ENCODE data around the gene ARSB.

The ARSB gene

GRCh38 chr5:79011869-79012268 lies 26.8 kb upstream of the ARSB start:
- no peak for DNase-seq (ENCODE audit: low read depth)
- no peak for TF ChIP-seq CTCF (IDR thresholded peaks at IDR 0.05; ENCODE audit: control insufficient read depth, insufficient read depth, low read depth, low read length, missing control alignments)
- H3K4me3 ChIP-seq (ENCODE audit: control insufficient read depth, low read depth, low read length), result no peak overlapping the region

- TF ChIP-seq CTCF (IDR thresholded peaks at IDR 0.05; ENCODE audit: control insufficient read depth, insufficient read depth, low read depth, low read length, missing control alignments), result peak; percentile 28
- H3K4me3 ChIP-seq (ENCODE audit: control insufficient read depth, low read depth, low read length), result no peak overlapping the region
- peak; percentile 82 for DNase-seq (ENCODE audit: low read depth)
Measured at GRCh38 chr5:79011219-79011836, 26.2 kb upstream of the ARSB start.

DNA sequence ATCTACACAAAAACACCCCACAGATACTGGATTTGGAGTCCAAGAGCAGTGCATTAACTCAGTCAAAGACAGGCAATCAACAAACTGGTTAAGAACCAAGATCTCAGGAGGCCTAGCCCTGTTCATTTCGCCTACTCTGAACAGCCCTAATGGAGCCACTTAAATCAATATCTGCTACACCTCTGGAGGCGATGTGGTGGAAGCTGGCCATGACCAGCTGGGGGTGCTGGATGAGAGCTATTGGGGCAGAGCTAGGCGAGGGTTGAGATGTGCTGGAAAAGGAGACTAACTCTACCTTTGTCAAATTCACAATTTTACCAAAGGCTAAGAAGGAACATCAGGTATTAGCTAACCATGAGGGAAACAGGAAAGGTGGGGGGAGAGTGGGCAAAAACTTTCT lies 23.3 kb upstream of the ARSB start:
- TF ChIP-seq CTCF (IDR thresholded peaks at IDR 0.05; ENCODE audit: control insufficient read depth, insufficient read depth, low read depth, low read length, missing control alignments), result no peak
- H3K4me3 ChIP-seq (ENCODE audit: control insufficient read depth, low read depth, low read length), result no peak overlapping the region
- no peak for DNase-seq (ENCODE audit: low read depth)

- no peak for DNase-seq (ENCODE audit: low read depth)
- no peak overlapping the region for H3K4me3 ChIP-seq (ENCODE audit: control insufficient read depth, low read depth, low read length)
- TF ChIP-seq CTCF (IDR thresholded peaks at IDR 0.05; ENCODE audit: control insufficient read depth, insufficient read depth, low read depth, low read length, missing control alignments), result no peak
Measured at GRCh38 chr5:79007872-79008271, 22.8 kb upstream of the ARSB start.

- no peak for TF ChIP-seq CTCF (IDR thresholded peaks at IDR 0.05; ENCODE audit: control insufficient read depth, insufficient read depth, low read depth, low read length, missing control alignments)
- H3K4me3 ChIP-seq (ENCODE audit: control insufficient read depth, low read depth, low read length), result no peak overlapping the region
- DNase-seq (ENCODE audit: low read depth), result no peak
Measured at GRCh38 chr5:79005936-79006631, 21.0 kb upstream of the ARSB start.

DNA sequence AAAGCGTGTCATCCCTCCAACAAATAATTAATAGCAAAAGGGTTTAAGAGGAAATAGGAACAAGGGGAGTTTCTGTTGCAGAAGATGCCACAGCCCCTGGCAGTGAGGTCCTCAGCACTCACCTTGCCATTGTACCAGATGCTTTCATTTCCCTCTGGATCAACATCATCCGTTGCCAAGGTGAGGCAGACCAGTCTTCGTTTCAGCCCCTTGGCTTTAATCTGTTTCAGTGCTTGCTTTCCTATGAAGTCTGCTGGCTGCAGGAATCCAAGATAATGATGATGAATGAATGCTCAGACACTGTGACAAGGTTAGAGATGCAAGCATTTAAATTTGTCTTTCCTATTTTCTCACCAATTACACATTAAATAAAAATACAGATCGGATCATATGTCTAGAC lies 20.0 kb upstream of the ARSB start:
- DNase-seq (ENCODE audit: low read depth), result no peak
- no peak overlapping the region for H3K4me3 ChIP-seq (ENCODE audit: control insufficient read depth, low read depth, low read length)
- TF ChIP-seq CTCF (IDR thresholded peaks at IDR 0.05; ENCODE audit: control insufficient read depth, insufficient read depth, low read depth, low read length, missing control alignments), result no peak

All from AG09309 (cell line).